Esophagus muscularis mucosa (tissue), 4 donors: Measurements from ENCODE around the gene MTERF1. TPM values are rescaled to one million over a fixed set of nuclear protein-coding genes. Genes with fewer than 3 reads are reported as not detected.

Experiments
- DNase-seq: peaks from one replicate; pipeline ENCODE4 v3.0.0-alpha.2; 2017; ENCODE audit errors: extremely low spot score
- H3K27ac ChIP-seq, 4 donors: fragments of 200-600 bp; sonication (generic); replicated peaks in 1 of 4; 1 replicate in 3 of 4; 2 replicates in 1 of 4; pipeline ENCODE4 v1.5.1; 2016 to 2019; ENCODE audit warnings: mild to moderate bottlenecking in 1 of 4
- H3K27me3 ChIP-seq, 4 donors: fragments of 200-600 bp; sonication (generic); one replicate each; pipeline versions ENCODE4 v1.5.1 to v1.6.0; 2016 to 2019
- H3K36me3 ChIP-seq, 4 donors: fragments of 200-600 bp; sonication (generic); one replicate each; pipeline ENCODE4 v1.5.1; 2016 to 2019
- H3K4me1 ChIP-seq, 4 donors: fragments of 200-600 bp; sonication (generic); one replicate each; pipeline ENCODE4 v1.5.1; 2016 to 2019
- H3K4me3 ChIP-seq, 4 donors: fragments of 200-600 bp; sonication (generic); 1 replicate in 2 of 4; 2 replicates in 2 of 4; pipeline ENCODE4 v1.5.1; 2016 to 2019; ENCODE audit warnings: mild to moderate bottlenecking in 4 of 4, moderate library complexity in 1 of 4
- H3K9me3 ChIP-seq, 4 donors: fragments of 200-600 bp; sonication (generic); 1 replicate in 3 of 4; 2 replicates in 1 of 4; pipeline ENCODE4 v1.5.1; 2016 to 2019
- EP300 ChIP-seq: sonication (generic); formaldehyde crosslinking; IDR thresholded peaks from one replicate; pipeline ENCODE4 v1.6.1; 2017; ENCODE audit warnings: antibody characterized with exemption
- POLR2A ChIP-seq: fragments of 450-650 bp; IDR thresholded peaks from one replicate; pipeline ENCODE4 v1.6.1; 2017; ENCODE audit warnings: antibody characterized with exemption, moderate library complexity, mild to moderate bottlenecking, low read depth
- POLR2AphosphoS5 ChIP-seq, 2 donors: sonication (generic); formaldehyde crosslinking; IDR thresholded peaks; one replicate each; pipeline ENCODE4 v1.6.1; 2017; ENCODE audit warnings: antibody characterized with exemption in 2 of 2
- WGBS: methylation state at CpG from one replicate; pipeline ENCODE4 v1.1.5; 2018; 5-methylcytosine and 5-hydroxymethylcytosine counted together
- intact Hi-C: fragments of 100-400 bp; cut with DNase I; formaldehyde crosslinking; loops from one replicate; pipeline ENCODE4 v1.15.1; 2023
- total RNA-seq, 4 donors: library from RNA; depleted of rRNA; stranded (reverse); fragments of >200 nt; gene quantifications; one replicate each; pipeline versions ENCODE4 v1.1.0 to v1.2.1, GENCODE V29; 2016
- TF ChIP-seq, protein P1 (sequence below), 3 experiments: fragments of 200-600 bp in 2 of 3; fragments of 450-650 bp in 1 of 3; sonication (generic) in 2 of 3; IDR thresholded peaks; one replicate each; pipeline ENCODE4 v1.5.1; 2017 to 2019; ENCODE audit warnings: antibody characterized with exemption in 3 of 3, mild to moderate bottlenecking in 2 of 3, moderate library complexity in 1 of 3

Gene MTERF1
- total RNA-seq, 4 donors from 2014 or later, result 4.3 to 7.9 (median 5.2) TPM

GRCh38 chr7:91864070-91864469 is 16.4 kb downstream of the MTERF1 start:
- TF ChIP-seq EP300, result no peak
- TF ChIP-seq POLR2A, result no peak
- no peak for TF ChIP-seq POLR2AphosphoS5 (IDR thresholded peaks at IDR 0.05)
- TF ChIP-seq, protein P1, sequence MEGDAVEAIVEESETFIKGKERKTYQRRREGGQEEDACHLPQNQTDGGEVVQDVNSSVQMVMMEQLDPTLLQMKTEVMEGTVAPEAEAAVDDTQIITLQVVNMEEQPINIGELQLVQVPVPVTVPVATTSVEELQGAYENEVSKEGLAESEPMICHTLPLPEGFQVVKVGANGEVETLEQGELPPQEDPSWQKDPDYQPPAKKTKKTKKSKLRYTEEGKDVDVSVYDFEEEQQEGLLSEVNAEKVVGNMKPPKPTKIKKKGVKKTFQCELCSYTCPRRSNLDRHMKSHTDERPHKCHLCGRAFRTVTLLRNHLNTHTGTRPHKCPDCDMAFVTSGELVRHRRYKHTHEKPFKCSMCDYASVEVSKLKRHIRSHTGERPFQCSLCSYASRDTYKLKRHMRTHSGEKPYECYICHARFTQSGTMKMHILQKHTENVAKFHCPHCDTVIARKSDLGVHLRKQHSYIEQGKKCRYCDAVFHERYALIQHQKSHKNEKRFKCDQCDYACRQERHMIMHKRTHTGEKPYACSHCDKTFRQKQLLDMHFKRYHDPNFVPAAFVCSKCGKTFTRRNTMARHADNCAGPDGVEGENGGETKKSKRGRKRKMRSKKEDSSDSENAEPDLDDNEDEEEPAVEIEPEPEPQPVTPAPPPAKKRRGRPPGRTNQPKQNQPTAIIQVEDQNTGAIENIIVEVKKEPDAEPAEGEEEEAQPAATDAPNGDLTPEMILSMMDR (IDR thresholded peaks at IDR 0.05), result no peak
- Histone ChIP-seq H3K36me3 (peaks cover 0 to 4% (median 0%) of the 10 kb centered on the region in 4 donors), H3K4me1 (peaks cover 0 to 7% (median 0%) of the 10 kb centered on the region in 4 donors), H3K9me3 (no peaks in the 10 kb centered on the region), H3K27me3 (no peaks in the 10 kb centered on the region), H3K4me3 (no peak overlapping the region), H3K27ac (no peak overlapping the region)
- WGBS, result 98% methylated on average over 6 of the region's 6 CpGs
- intact Hi-C loops, result no loop called here
- no peak for DNase-seq

GRCh38 chr7:91852263-91852741 is 28.2 kb downstream of the MTERF1 start:
- intact Hi-C loops, result no loop called here
- no peak for TF ChIP-seq POLR2AphosphoS5 (IDR thresholded peaks at IDR 0.05)
- TF ChIP-seq EP300, result no peak

GRCh38 chr7:91850455-91850854 is 30.0 kb downstream of the MTERF1 start:
- Histone ChIP-seq H3K27me3 (no peaks in the 10 kb centered on the region), H3K4me1 (no peaks in the 10 kb centered on the region), H3K27ac (no peak overlapping the region), H3K36me3 (no peaks in the 10 kb centered on the region), H3K4me3 (no peak overlapping the region), H3K9me3 (peaks cover 0 to 9% (median 3%) of the 10 kb centered on the region in 4 donors)
- no peak for DNase-seq
- intact Hi-C loops, result no loop called here
- TF ChIP-seq, protein P1 (IDR thresholded peaks at IDR 0.05), result no peak
- no peak for TF ChIP-seq POLR2A
- TF ChIP-seq POLR2AphosphoS5 (IDR thresholded peaks at IDR 0.05), result no peak
- no peak for TF ChIP-seq EP300

More at GRCh38 chr7:91852263-91852741, 28.2 kb downstream of the MTERF1 start:
- no peak for DNase-seq
- no peaks in the 10 kb centered on the region for H3K4me1 ChIP-seq
- H3K9me3 ChIP-seq, result peaks cover 0 to 9% (median 3%) of the 10 kb centered on the region in 4 donors
- no peaks in the 10 kb centered on the region for H3K36me3 ChIP-seq
- no peak overlapping the region for H3K27ac ChIP-seq
- no peaks in the 10 kb centered on the region for H3K27me3 ChIP-seq
- H3K4me3 ChIP-seq, result no peak overlapping the region

- WGBS, result 91% methylated on average over 4 of the region's 4 CpGs
Measured at GRCh38 chr7:91847876-91848588, 32.5 kb downstream of the MTERF1 start.

GRCh38 chr7:91847231-91847630 is 33.3 kb downstream of the MTERF1 start:
- no peak overlapping the region for H3K27ac ChIP-seq
- no peaks in the 10 kb centered on the region for H3K27me3 ChIP-seq
- no peaks in the 10 kb centered on the region for H3K4me1 ChIP-seq
- no peak overlapping the region for H3K4me3 ChIP-seq
- TF ChIP-seq POLR2A, result no peak
- no peak for TF ChIP-seq EP300
- TF ChIP-seq, protein P1 (IDR thresholded peaks at IDR 0.05), result no peak
- TF ChIP-seq POLR2AphosphoS5 (IDR thresholded peaks at IDR 0.05), result no peak
- DNase-seq, result no peak
- intact Hi-C loops, result no loop called here
- H3K36me3 ChIP-seq, result no peaks in the 10 kb centered on the region
- WGBS, result 85% methylated on average over 4 of the region's 4 CpGs
- H3K9me3 ChIP-seq, result peaks cover 0 to 6% (median 2%) of the 10 kb centered on the region in 4 donors

More at GRCh38 chr7:91847876-91848588, 32.5 kb downstream of the MTERF1 start:
- H3K27me3 ChIP-seq, result no peaks in the 10 kb centered on the region
- H3K4me3 ChIP-seq, result no peak overlapping the region
- intact Hi-C loops, result no loop called here
- no peaks in the 10 kb centered on the region for H3K4me1 ChIP-seq
- H3K36me3 ChIP-seq, result no peaks in the 10 kb centered on the region
- TF ChIP-seq POLR2AphosphoS5 (IDR thresholded peaks at IDR 0.05) (no peak), POLR2A (no peak), EP300 (no peak)
- TF ChIP-seq, protein P1 (IDR thresholded peaks at IDR 0.05), result no peak
- no peak overlapping the region for H3K27ac ChIP-seq
- DNase-seq, result no peak
- no peaks in the 10 kb centered on the region for H3K9me3 ChIP-seq
